Measurements from ENCODE around the gene SRPRB.

SRPRB gene

DNA sequence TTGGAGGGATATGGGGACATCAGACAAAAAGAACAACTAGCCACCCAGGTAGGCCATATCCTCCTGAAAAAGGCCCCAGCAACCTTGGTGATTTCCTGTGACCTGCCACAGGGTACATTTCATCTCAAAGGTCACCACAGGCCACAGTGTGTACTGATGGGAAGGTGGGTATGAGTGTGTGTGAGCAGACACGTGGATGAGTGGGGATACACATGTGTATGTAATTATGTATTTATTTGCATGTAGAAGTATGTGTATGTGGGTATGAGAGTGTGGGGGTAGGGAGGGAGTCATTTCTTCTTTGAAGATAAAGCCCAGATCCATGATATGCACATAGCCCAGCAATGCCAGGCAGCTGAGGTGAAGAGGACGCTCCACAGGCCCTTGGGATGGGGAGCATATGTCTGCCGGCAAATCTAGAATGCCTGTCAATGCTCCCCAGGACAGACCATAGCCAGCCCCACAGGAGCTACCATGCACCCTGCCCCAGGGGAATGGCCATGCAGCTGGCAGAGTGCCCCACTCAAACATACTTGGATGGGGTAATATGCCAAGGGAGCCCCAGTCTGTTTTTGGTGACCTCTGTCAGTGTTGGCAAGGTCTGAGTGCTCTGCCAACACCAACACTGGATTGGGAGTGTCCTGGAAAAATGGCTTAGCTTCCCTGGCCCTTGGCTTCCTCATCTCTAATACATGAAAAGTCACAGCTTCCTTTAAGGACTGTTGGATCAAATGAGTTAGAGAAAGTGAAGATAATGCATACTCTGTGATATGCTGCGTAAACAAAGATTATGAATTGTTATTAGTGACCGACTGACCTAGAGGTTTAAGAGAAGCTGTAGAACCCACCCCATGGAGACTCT, 47.7 kb downstream of the SRPRB start:
- Mint-ChIP-seq H3K4me3 (no peak overlapping the region), H3K27ac (no peak overlapping the region), H3K27me3 (ENCODE audit: low read depth) (no peaks in the 10 kb centered on the region), H3K4me1 (no peaks in the 10 kb centered on the region), H3K36me3 (ENCODE audit: low read depth) (no peaks in the 10 kb centered on the region), H3K9me3 (no peaks in the 10 kb centered on the region)
- no peak for TF ChIP-seq CTCF (IDR thresholded peaks at IDR 0.05; ENCODE audit: unreplicated experiment in 3 of 3)

DNA sequence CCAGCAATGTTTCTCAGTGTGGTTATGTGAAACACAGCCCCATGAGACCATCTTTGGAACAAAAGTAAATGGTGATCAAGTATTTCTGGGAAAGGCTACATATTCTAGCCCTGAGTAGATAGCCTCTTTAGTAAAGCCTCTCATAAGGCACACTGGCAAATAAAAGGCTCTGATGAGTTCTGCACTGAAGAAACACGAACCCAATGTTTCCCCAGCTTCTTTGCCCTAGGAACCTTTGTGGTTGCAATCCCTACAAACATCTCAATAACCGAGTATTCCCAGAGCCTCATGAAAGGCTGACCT, 48.3 kb downstream of the SRPRB start:
- Mint-ChIP-seq H3K4me1 (no peaks in the 10 kb centered on the region), H3K27me3 (ENCODE audit: low read depth) (no peaks in the 10 kb centered on the region), H3K36me3 (ENCODE audit: low read depth) (no peaks in the 10 kb centered on the region), H3K9me3 (no peaks in the 10 kb centered on the region), H3K27ac (no peak overlapping the region), H3K4me3 (no peak overlapping the region)
- no peak for TF ChIP-seq CTCF (IDR thresholded peaks at IDR 0.05; ENCODE audit: unreplicated experiment in 3 of 3)

- no peaks in the 10 kb centered on the region for H3K4me1 Mint-ChIP-seq
- no peaks in the 10 kb centered on the region for H3K9me3 Mint-ChIP-seq
- no peak overlapping the region for H3K4me3 Mint-ChIP-seq
- TF ChIP-seq CTCF (IDR thresholded peaks at IDR 0.05; ENCODE audit: unreplicated experiment in 3 of 3): no peak
- H3K27ac Mint-ChIP-seq: no peak overlapping the region
- no peaks in the 10 kb centered on the region for H3K36me3 Mint-ChIP-seq (ENCODE audit: low read depth)
- no peaks in the 10 kb centered on the region for H3K27me3 Mint-ChIP-seq (ENCODE audit: low read depth)
These were observed 48.8 kb downstream of the SRPRB start for GRCh38 chr3:133854264-133855001.

DNA sequence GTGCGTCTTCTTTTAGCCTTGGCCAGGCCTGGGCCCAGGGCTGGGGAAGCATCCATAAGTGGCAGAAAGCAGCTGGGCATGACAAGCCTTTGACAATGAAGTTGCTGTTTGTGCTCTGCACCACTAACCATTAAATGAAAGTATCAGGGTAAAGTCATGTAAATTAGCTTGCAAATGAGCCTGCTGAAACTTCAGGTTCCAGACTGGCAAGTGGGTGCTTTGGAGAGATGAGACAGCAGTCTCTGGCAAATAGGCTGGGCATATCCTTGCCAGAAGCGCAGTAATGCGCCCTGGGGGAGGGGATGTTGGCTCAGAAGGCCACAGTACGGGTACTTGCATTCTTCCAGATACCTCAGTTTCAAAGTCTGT, 49.4 kb downstream of the SRPRB start:
- TF ChIP-seq CTCF (IDR thresholded peaks at IDR 0.05; ENCODE audit: unreplicated experiment in 3 of 3): no peak
- H3K4me3 Mint-ChIP-seq: no peak overlapping the region
- H3K36me3 Mint-ChIP-seq (ENCODE audit: low read depth): no peaks in the 10 kb centered on the region

DNA sequence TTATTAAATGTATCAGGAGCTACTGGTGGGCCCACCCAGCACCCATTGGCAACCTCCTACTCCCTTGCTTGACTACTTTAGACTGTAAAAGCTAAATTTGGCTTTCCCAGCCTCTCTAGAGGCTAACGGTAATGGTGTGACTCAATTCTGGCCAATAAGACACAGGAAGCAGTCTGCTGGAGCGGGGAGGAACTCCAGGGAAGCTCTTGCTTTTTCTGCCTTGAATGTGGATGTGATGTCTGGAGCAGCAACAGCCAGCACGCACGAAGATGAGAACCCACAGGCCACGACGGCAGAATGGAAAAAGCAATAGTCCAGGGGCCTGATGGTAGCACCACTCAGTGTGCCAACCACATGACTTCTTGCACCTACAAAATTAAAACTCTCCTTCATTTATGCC, 50.2 kb downstream of the SRPRB start:
- H3K27ac Mint-ChIP-seq: no peak overlapping the region
- H3K9me3 Mint-ChIP-seq: no peaks in the 10 kb centered on the region
- no peaks in the 10 kb centered on the region for H3K36me3 Mint-ChIP-seq (ENCODE audit: low read depth)
- H3K4me1 Mint-ChIP-seq: no peaks in the 10 kb centered on the region
- H3K27me3 Mint-ChIP-seq (ENCODE audit: low read depth): no peaks in the 10 kb centered on the region
- no peak overlapping the region for H3K4me3 Mint-ChIP-seq
- no peak for TF ChIP-seq CTCF (IDR thresholded peaks at IDR 0.05; ENCODE audit: unreplicated experiment in 3 of 3)

More for the DNA sequence above, 49.4 kb downstream of the SRPRB start:
- Mint-ChIP-seq H3K9me3 (no peaks in the 10 kb centered on the region), H3K4me1 (no peaks in the 10 kb centered on the region), H3K27me3 (ENCODE audit: low read depth) (no peaks in the 10 kb centered on the region), H3K27ac (no peak overlapping the region)

Data from nephron (organoid).